Activated CD8-positive, alpha-beta T cell treated with anti-CD3 and anti-CD28 coated beads, Interleukin-2, amount 10 ng/mL, durations not matched to agents 7 days and 5 days (primary cell): ENCODE data around the gene IFT74. TPM values are rescaled to one million over a fixed set of nuclear protein-coding genes. Genes with fewer than 3 reads are reported as not detected.
"Not testable (repeated sequence)": the region's sequence is repeated elsewhere in the genome, so short reads cannot be mapped to it uniquely, and the experiment has no call there.

Source experiments
- ATAC-seq: fragments of 150-1000 bp; cut with Tn5 transposase; one replicate; pipeline ENCODE4 v1.10.0; 2021; ENCODE audit warnings: moderate library complexity
- CTCF ChIA-PET: fragments of 350-600 bp; sonication (Branson Sonifier 250); formaldehyde crosslinking; loops from one replicate; lab custom pipeline; 2021; ENCODE audit warnings: antibody characterized with exemption; lab: Charles Lee
- POLR2A ChIA-PET: fragments of 350-600 bp; sonication (Branson Sonifier 250); formaldehyde crosslinking; loops from one replicate; lab custom pipeline; 2021; ENCODE audit warnings: antibody characterized with exemption; lab: Charles Lee
- DNase-seq: peaks from one replicate; pipeline ENCODE4 v3.0.0-alpha.2; 2020
- H3K27ac Mint-ChIP-seq: one replicate; pipeline ENCODE4 v1.8.0; 2021; ENCODE audit warnings: mild to moderate bottlenecking, mixed read lengths
- H3K27me3 Mint-ChIP-seq: one replicate; pipeline ENCODE4 v1.8.0; 2021; ENCODE audit warnings: low read depth, mixed read lengths
- H3K36me3 Mint-ChIP-seq: one replicate; pipeline ENCODE4 v1.8.0; 2021; ENCODE audit warnings: low read depth, mixed read lengths
- H3K4me1 Mint-ChIP-seq: one replicate; pipeline ENCODE4 v1.8.0; 2021; ENCODE audit warnings: low read depth, mixed read lengths
- H3K4me3 Mint-ChIP-seq: one replicate; pipeline ENCODE4 v1.8.0; 2021; ENCODE audit warnings: mild to moderate bottlenecking, mixed read lengths
- H3K9me3 Mint-ChIP-seq: one replicate; pipeline ENCODE4 v1.8.0; 2022; ENCODE audit warnings: mixed read lengths; ENCODE audit not compliant: insufficient read depth
- total RNA-seq, 2 experiments: library from RNA; stranded (reverse); gene quantifications; one replicate each; pipeline ENCODE4 v1.2.3, GENCODE V29; 2021

Gene IFT74
- total RNA-seq, 2 experiments from 2014 or later = 5.7 to 6.5 TPM

- ATAC-seq (no peak), DNase-seq (no peak)
- CTCF ChIA-PET = no interaction called here
- Mint-ChIP-seq H3K36me3 (no peaks in the 10 kb centered on the region), H3K27me3 (no peaks in the 10 kb centered on the region), H3K9me3 (no peaks in the 10 kb centered on the region), H3K4me1 (no peaks in the 10 kb centered on the region), H3K4me3 (no peak overlapping the region), H3K27ac (no peak overlapping the region)
- POLR2A ChIA-PET = no interaction called here
These were observed 129.2 kb downstream of the IFT74 start for GRCh38 chr9:27085456-27085855.

- no peak overlapping the region for H3K4me3 Mint-ChIP-seq
- POLR2A ChIA-PET = no interaction called here
- no peaks in the 10 kb centered on the region for H3K9me3 Mint-ChIP-seq
- no peaks in the 10 kb centered on the region for H3K4me1 Mint-ChIP-seq
- H3K36me3 Mint-ChIP-seq = no peaks in the 10 kb centered on the region
- DNase-seq (no peak), ATAC-seq (no peak)
- no peaks in the 10 kb centered on the region for H3K27me3 Mint-ChIP-seq
- CTCF ChIA-PET = no interaction called here
- no peak overlapping the region for H3K27ac Mint-ChIP-seq
These were observed 130.8 kb downstream of the IFT74 start for GRCh38 chr9:27086818-27087680.

GRCh38 chr9:27088981-27089380 is 132.8 kb downstream of the IFT74 start:
- POLR2A ChIA-PET = no interaction called here
- no peak for ATAC-seq
- H3K27ac Mint-ChIP-seq = no peak overlapping the region
- no peak overlapping the region for H3K4me3 Mint-ChIP-seq
- peaks cover 2% of the 10 kb centered on the region for H3K27me3 Mint-ChIP-seq
- H3K36me3 Mint-ChIP-seq = no peaks in the 10 kb centered on the region
- CTCF ChIA-PET = no interaction called here
- DNase-seq = no peak
- peaks cover 5% of the 10 kb centered on the region for H3K4me1 Mint-ChIP-seq
- no peaks in the 10 kb centered on the region for H3K9me3 Mint-ChIP-seq

GRCh38 chr9:27089706-27090105 is 133.5 kb downstream of the IFT74 start:
- CTCF ChIA-PET = no interaction called here
- DNase-seq (no peak), ATAC-seq (no peak)
- H3K9me3 Mint-ChIP-seq = no peaks in the 10 kb centered on the region
- H3K27me3 Mint-ChIP-seq = peaks cover 6% of the 10 kb centered on the region
- no peak overlapping the region for H3K4me3 Mint-ChIP-seq
- no peaks in the 10 kb centered on the region for H3K36me3 Mint-ChIP-seq
- peaks cover 5% of the 10 kb centered on the region for H3K4me1 Mint-ChIP-seq
- POLR2A ChIA-PET = no interaction called here
- no peak overlapping the region for H3K27ac Mint-ChIP-seq

- CTCF ChIA-PET = no interaction called here
- DNase-seq (no peak), ATAC-seq (no peak)
- Mint-ChIP-seq H3K27me3 (peaks cover 7% of the 10 kb centered on the region), H3K4me1 (peaks cover 5% of the 10 kb centered on the region), H3K27ac (no peak overlapping the region), H3K36me3 (no peaks in the 10 kb centered on the region), H3K9me3 (no peaks in the 10 kb centered on the region), H3K4me3 (no peak overlapping the region)
- POLR2A ChIA-PET = no interaction called here
These were observed 134.0 kb downstream of the IFT74 start for GRCh38 chr9:27090231-27090630.

GRCh38 chr9:27090711-27091110 is 134.5 kb downstream of the IFT74 start:
- Mint-ChIP-seq H3K4me3 (no peak overlapping the region), H3K36me3 (no peaks in the 10 kb centered on the region), H3K9me3 (no peaks in the 10 kb centered on the region), H3K4me1 (peaks cover 5% of the 10 kb centered on the region), H3K27me3 (peaks cover 7% of the 10 kb centered on the region), H3K27ac (no peak overlapping the region)
- ChIA-PET POLR2A (no interaction called here), CTCF (no interaction called here)
- DNase-seq (no peak), ATAC-seq (no peak)

- H3K36me3 Mint-ChIP-seq, H3K9me3 Mint-ChIP-seq, CTCF ChIA-PET, H3K4me1 Mint-ChIP-seq, ATAC-seq, DNase-seq, H3K27ac Mint-ChIP-seq, POLR2A ChIA-PET, H3K4me3 Mint-ChIP-seq, H3K27me3 Mint-ChIP-seq: not testable (repeated sequence)
These were observed 136.3 kb downstream of the IFT74 start for GRCh38 chr9:27092496-27092895.

- peak; percentile 21 for DNase-seq
- POLR2A ChIA-PET, H3K36me3 Mint-ChIP-seq, H3K27ac Mint-ChIP-seq, H3K4me3 Mint-ChIP-seq, ATAC-seq, H3K4me1 Mint-ChIP-seq, H3K9me3 Mint-ChIP-seq, H3K27me3 Mint-ChIP-seq, CTCF ChIA-PET: not testable (repeated sequence)
These were observed 137.3 kb downstream of the IFT74 start for GRCh38 chr9:27093384-27094067.

- Mint-ChIP-seq H3K27me3 (peaks cover 7% of the 10 kb centered on the region), H3K9me3 (no peaks in the 10 kb centered on the region), H3K27ac (no peak overlapping the region), H3K4me1 (peaks cover 5% of the 10 kb centered on the region), H3K36me3 (no peaks in the 10 kb centered on the region), H3K4me3 (no peak overlapping the region)
- no peak for DNase-seq
- CTCF ChIA-PET = no interaction called here
- no peak for ATAC-seq
- POLR2A ChIA-PET = no interaction called here
These were observed 138.6 kb downstream of the IFT74 start for GRCh38 chr9:27094640-27095298.

- Mint-ChIP-seq H3K4me3 (no peak overlapping the region), H3K36me3 (no peaks in the 10 kb centered on the region), H3K4me1 (no peaks in the 10 kb centered on the region), H3K27ac (no peak overlapping the region), H3K9me3 (no peaks in the 10 kb centered on the region), H3K27me3 (peaks cover 3% of the 10 kb centered on the region)
- no peak for ATAC-seq
- no peak for DNase-seq
- ChIA-PET POLR2A (no interaction called here), CTCF (no interaction called here)
These were observed 151.0 kb downstream of the IFT74 start for GRCh38 chr9:27107241-27107640.

- POLR2A ChIA-PET = no interaction called here
- no peak for ATAC-seq
- no peaks in the 10 kb centered on the region for H3K9me3 Mint-ChIP-seq
- CTCF ChIA-PET = no interaction called here
- no peak within 1 kb of the TSS for H3K4me3 Mint-ChIP-seq
- no peaks in the 10 kb centered on the region for H3K36me3 Mint-ChIP-seq
- no peak for DNase-seq
- H3K27me3 Mint-ChIP-seq = peaks cover 6% of the 10 kb centered on the region
- no peaks in the 10 kb centered on the region for H3K4me1 Mint-ChIP-seq
- no peak within 1 kb of the TSS for H3K27ac Mint-ChIP-seq
These were observed 152.8 kb downstream of the IFT74 start, which contains the start of gene TEK for GRCh38 chr9:27108981-27109541. TSS of gene TEK (plus strand) at chr9:27109225. CDS start at chr9:27109591, 366 bp downstream.

GRCh38 chr9:27109621-27110020 is 153.4 kb downstream of the IFT74 start:
- H3K4me1 Mint-ChIP-seq = no peaks in the 10 kb centered on the region
- POLR2A ChIA-PET = no interaction called here
- no peak for ATAC-seq

More at GRCh38 chr9:27109621-27110020, 153.4 kb downstream of the IFT74 start:
- H3K4me3 Mint-ChIP-seq = no peak overlapping the region
- H3K36me3 Mint-ChIP-seq = no peaks in the 10 kb centered on the region
- H3K27ac Mint-ChIP-seq = no peak overlapping the region
- H3K27me3 Mint-ChIP-seq = peaks cover 6% of the 10 kb centered on the region
- no peak for DNase-seq
- no peaks in the 10 kb centered on the region for H3K9me3 Mint-ChIP-seq
- CTCF ChIA-PET = no interaction called here
